Neutrophil (primary cell): ENCODE data around the gene CCDC107.
"Not testable (repeated sequence)": the region's sequence is repeated elsewhere in the genome, so short reads cannot be mapped to it uniquely, and the experiment has no call there.

Experiments used
- H3K27ac ChIP-seq: fragments of 200-600 bp; sonication (generic); 2 replicates; pipeline ENCODE4 v1.5.1; 2016; ENCODE audit warnings: mild to moderate bottlenecking, moderate library complexity
- H3K27me3 ChIP-seq: fragments of 200-600 bp; sonication (generic); 2 replicates; pipeline ENCODE4 v1.6.0; 2016; ENCODE audit warnings: mild to moderate bottlenecking
- H3K36me3 ChIP-seq: fragments of 200-600 bp; sonication (generic); 2 replicates; pipeline ENCODE4 v1.5.1; 2017
- H3K4me1 ChIP-seq, 2 experiments: fragments of 200-600 bp in 1 of 2; sonication (generic) in 1 of 2; 1 replicate in 1 of 2; 2 replicates in 1 of 2; pipeline versions ENCODE4 v1.5.1 to v1.6.1; 2013 to 2016; ENCODE audit warnings: low read depth in 1 of 2, low read length in 1 of 2, mild to moderate bottlenecking in 1 of 2, moderate library complexity in 1 of 2; ENCODE audit not compliant: control insufficient read depth in 1 of 2, insufficient read depth in 1 of 2
- H3K4me3 ChIP-seq, 2 experiments: fragments of 200-600 bp in 1 of 2; sonication (generic) in 1 of 2; 1 replicate in 1 of 2; 2 replicates in 1 of 2; pipeline ENCODE4 v1.5.1; 2013 to 2016; ENCODE audit warnings: low read depth in 1 of 2, low read length in 1 of 2, mild to moderate bottlenecking in 1 of 2, moderate library complexity in 1 of 2
- H3K9me3 ChIP-seq: fragments of 200-600 bp; sonication (generic); 2 replicates; pipeline ENCODE4 v1.5.1; 2016
- CTCF ChIP-seq: fragments of 200-600 bp; sonication (generic); IDR thresholded peaks from 2 replicates; pipeline ENCODE4 v1.5.1; 2016; ENCODE audit warnings: antibody characterized with exemption

The CCDC107 gene

DNA sequence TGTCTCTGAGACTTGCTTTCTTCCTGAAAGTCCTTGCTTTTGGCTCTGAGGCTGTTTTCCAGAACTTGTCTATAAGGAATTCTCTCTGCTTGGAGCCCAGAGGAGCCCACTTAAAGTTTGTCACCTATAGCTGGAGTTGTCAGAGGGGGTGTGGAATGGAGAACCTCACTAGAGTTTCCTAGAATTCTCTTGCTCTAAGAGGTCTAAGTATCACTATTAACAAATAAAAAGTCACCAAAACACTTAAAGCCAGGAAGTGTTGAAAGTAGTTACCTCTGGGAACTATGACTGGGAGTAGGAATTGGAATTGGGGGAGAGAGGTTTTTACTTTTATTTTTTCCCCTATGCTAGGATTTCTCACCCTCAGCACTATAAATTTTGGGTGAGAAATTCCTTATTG, 22.4 kb upstream of the CCDC107 start:
- Histone ChIP-seq H3K4me3 (no peak overlapping the region), H3K27me3 (no peaks in the 10 kb centered on the region), H3K4me1 (peaks cover 0 to 8% of the 10 kb centered on the region in 2 experiments), H3K36me3 (no peaks in the 10 kb centered on the region), H3K27ac (no peak overlapping the region), H3K9me3 (no peaks in the 10 kb centered on the region)
- TF ChIP-seq CTCF, result no peak

DNA sequence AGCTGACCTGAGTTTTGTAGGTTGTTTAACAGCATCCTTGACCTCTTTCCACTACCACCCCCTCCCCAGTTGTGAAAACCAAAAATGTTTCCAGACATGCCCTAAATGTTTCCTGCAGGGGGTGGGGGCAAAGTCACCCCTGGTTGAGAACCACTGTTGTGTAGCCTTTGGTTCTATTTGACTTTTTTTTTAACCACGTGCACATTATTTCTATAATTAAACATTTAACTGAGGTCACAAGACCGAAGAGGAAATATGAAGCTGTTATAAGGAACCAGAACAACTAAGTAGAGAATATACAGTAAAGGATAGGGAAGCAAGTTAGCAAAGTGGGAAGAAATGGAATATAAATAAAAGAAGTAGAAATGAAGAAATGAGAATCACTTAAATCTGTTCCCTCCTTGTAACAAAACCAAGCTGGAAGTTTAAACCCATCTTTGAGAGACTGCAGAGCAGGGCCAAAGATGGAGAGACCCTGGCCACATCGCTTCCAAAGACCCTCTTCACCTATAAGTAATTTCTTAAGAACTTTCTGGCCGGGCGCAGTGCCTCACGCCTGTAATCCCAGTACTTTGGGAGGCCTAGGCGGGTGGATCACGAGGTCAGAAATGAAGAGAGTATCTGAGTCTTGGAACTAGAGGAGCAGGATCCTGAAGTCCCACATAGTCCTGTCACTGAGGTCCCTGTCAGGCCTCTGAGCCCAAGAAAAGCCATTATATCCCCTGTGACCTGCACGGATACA, 21.8 kb upstream of the CCDC107 start:
- no peaks in the 10 kb centered on the region for H3K9me3 ChIP-seq
- H3K27ac ChIP-seq, result no peak overlapping the region
- H3K27me3 ChIP-seq, result no peaks in the 10 kb centered on the region
- no peak overlapping the region for H3K4me3 ChIP-seq
- peaks cover under 1 to 13% of the 10 kb centered on the region in 2 experiments for H3K4me1 ChIP-seq
- no peak for TF ChIP-seq CTCF
- H3K36me3 ChIP-seq, result no peaks in the 10 kb centered on the region

- not testable (repeated sequence) for H3K27me3 ChIP-seq, H3K27ac ChIP-seq, H3K4me3 ChIP-seq, H3K36me3 ChIP-seq, H3K9me3 ChIP-seq
- peaks cover 4 to 18% of the 10 kb centered on the region in 2 experiments for H3K4me1 ChIP-seq
Observed at GRCh38 chr9:35636877-35637246, 21.2 kb upstream of the CCDC107 start.

- H3K36me3 ChIP-seq, H3K27me3 ChIP-seq, H3K27ac ChIP-seq, H3K4me3 ChIP-seq, H3K9me3 ChIP-seq: not testable (repeated sequence)
- peaks cover 4 to 21% of the 10 kb centered on the region in 2 experiments for H3K4me1 ChIP-seq
Observed at GRCh38 chr9:35637427-35637955, 20.6 kb upstream of the CCDC107 start.

- not testable (repeated sequence) for H3K27ac ChIP-seq, H3K4me3 ChIP-seq, H3K9me3 ChIP-seq, H3K36me3 ChIP-seq, H3K27me3 ChIP-seq
- H3K4me1 ChIP-seq, result peaks cover 4 to 21% of the 10 kb centered on the region in 2 experiments
Observed at GRCh38 chr9:35638751-35639150, 19.3 kb upstream of the CCDC107 start.

DNA sequence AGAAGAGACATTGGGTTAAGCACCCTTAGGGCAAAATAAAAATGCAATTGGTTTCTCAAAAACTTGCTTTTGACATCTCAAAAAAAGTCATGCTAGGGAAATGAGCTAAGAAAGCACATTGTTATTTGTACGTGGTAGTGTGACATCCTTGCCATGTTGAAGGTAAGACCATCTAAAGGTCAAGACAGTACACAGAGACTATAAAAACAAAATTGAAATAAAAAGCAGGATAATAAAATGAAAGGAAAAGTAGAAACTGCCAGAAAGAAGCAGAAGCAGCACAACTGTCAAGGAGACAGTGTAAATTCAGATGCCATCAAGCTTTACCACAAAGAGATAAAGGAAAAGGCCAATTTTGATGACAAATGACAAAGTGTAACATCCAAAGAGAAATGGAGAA, 18.9 kb upstream of the CCDC107 start:
- not testable (repeated sequence) for H3K27ac ChIP-seq

GRCh38 chr9:35639631-35640030, 18.5 kb upstream of the CCDC107 start:
- H3K9me3 ChIP-seq, result no peaks in the 10 kb centered on the region
- no peak overlapping the region for H3K27ac ChIP-seq
- no peaks in the 10 kb centered on the region for H3K36me3 ChIP-seq
- peaks cover 4 to 21% of the 10 kb centered on the region in 2 experiments for H3K4me1 ChIP-seq
- H3K4me3 ChIP-seq, result no peak overlapping the region
- H3K27me3 ChIP-seq, result no peaks in the 10 kb centered on the region
- TF ChIP-seq CTCF, result no peak

More for the DNA sequence above, 18.9 kb upstream of the CCDC107 start:
- peaks cover 4 to 21% of the 10 kb centered on the region in 2 experiments for H3K4me1 ChIP-seq
- not testable (repeated sequence) for H3K9me3 ChIP-seq, H3K27me3 ChIP-seq, H3K36me3 ChIP-seq, H3K4me3 ChIP-seq

DNA sequence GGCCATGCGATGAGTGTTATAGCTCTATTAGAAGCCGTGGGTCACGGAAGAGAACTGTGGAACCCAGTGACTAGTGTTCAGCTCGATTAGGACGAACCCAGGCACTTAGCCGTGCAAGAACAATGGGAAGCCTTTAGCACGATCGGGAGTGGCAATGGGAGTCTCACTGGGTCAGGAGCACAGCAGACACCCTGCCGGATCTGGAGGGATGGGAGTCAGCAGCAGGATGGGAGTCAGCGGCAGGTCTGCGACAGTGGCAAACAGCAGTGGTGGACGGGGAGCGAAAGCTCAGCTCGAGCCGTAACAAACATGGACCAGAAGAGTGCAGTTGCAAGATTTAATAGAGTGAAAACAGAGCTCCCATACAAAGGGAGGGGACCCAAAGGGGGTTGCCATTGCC, 17.7 kb upstream of the CCDC107 start:
- peaks cover 4 to 21% of the 10 kb centered on the region in 2 experiments for H3K4me1 ChIP-seq
- not testable (repeated sequence) for H3K27ac ChIP-seq, H3K27me3 ChIP-seq

GRCh38 chr9:35641478-35641877, 16.6 kb upstream of the CCDC107 start:
- H3K9me3 ChIP-seq, H3K4me3 ChIP-seq, H3K27me3 ChIP-seq, H3K36me3 ChIP-seq, H3K27ac ChIP-seq: not testable (repeated sequence)
- H3K4me1 ChIP-seq, result peaks cover 12 to 30% of the 10 kb centered on the region in 2 experiments

More for the DNA sequence above, 17.7 kb upstream of the CCDC107 start:
- not testable (repeated sequence) for H3K36me3 ChIP-seq, H3K4me3 ChIP-seq, H3K9me3 ChIP-seq
